ENCODE data around the gene GRB7. TPM values are rescaled to one million over a fixed set of nuclear protein-coding genes. Genes with fewer than 3 reads are reported as not detected.

The GRB7 gene
- total and polyA plus RNA-seq, 2 experiments from 2014 or later = 12.8 to 28.9 TPM

DNA sequence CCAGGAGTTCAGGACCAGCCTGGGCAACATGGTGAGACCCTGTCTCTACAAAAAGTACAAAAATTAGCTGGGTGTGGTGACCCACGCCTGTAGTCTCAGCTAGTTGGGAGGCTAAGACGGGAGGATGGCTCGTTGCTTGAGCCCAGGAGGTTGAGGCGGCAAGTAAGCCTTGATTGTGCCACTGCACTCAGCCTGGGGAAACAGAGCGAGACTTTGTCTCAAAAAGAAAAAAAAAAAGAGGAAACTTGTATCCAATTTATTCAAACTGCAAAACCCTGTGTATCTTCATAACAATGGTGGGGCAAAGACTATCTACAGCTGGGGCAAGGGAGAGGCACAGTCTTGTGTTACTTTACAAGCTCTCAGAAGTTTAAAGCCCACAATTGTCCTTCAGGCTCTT, 21.5 kb downstream of the GRB7 start:
- no peaks in the 10 kb centered on the region for H3K9me3 Mint-ChIP-seq
- H3K27ac ChIP-seq (ENCODE audit: low read depth) = no peak overlapping the region
- no peak overlapping the region for H3K27ac Mint-ChIP-seq

More for the DNA sequence above, 21.5 kb downstream of the GRB7 start:
- Histone ChIP-seq H2AFZ (peak overlapping the region; percentile 56; the same call in 1 of the 2 replicates), H3K79me2 (replicated peaks; ENCODE audit: insufficient read depth) (no peaks in the 10 kb centered on the region), H3K27me3 (ENCODE audit: insufficient read depth) (peaks cover 6% of the 10 kb centered on the region; the same call in 1 of the 2 replicates), H3K36me3 (ENCODE audit: insufficient read depth) (no peaks in the 10 kb centered on the region), H3K9me2 (ENCODE audit: insufficient read depth) (no peaks in the 10 kb centered on the region), H4K20me1 (replicated peaks; ENCODE audit: insufficient read depth) (no peaks in the 10 kb centered on the region), H3K4me2 (no peak overlapping the region), H3K4me3 (no peak overlapping the region), H3F3A (replicated peaks; ENCODE audit: low read depth) (peaks cover 8% of the 10 kb centered on the region), H3K4me1 (ENCODE audit: insufficient read depth) (peaks cover 13% of the 10 kb centered on the region; the same call in 1 of the 2 replicates)
- no peak for DNase-seq (ENCODE audit: low spot score)
- H3K4me1 Mint-ChIP-seq = peaks cover 22% of the 10 kb centered on the region
- no peaks in the 10 kb centered on the region for H3K36me3 Mint-ChIP-seq (ENCODE audit: low read depth)
- H3K4me3 Mint-ChIP-seq = no peak overlapping the region
- ATAC-seq = no peak
- TF ChIP-seq ZNF462 (CRISPR knock-in tag; IDR thresholded peaks at IDR 0.05) (no peak), ZNF331 (CRISPR knock-in tag; IDR thresholded peaks at IDR 0.05; ENCODE audit: low read depth) (no peak), STAT1 (IDR thresholded peaks at IDR 0.05; ENCODE audit: unreplicated experiment) (no peak), EZH2phosphoT487 (IDR thresholded peaks at IDR 0.05; ENCODE audit: unreplicated experiment) (no peak), NANOG (IDR thresholded peaks at IDR 0.05; ENCODE audit: borderline replicate concordance) (no peak), EZH2 (IDR thresholded peaks at IDR 0.05; ENCODE audit: low read depth, unreplicated experiment) (no peak), JUNB (IDR thresholded peaks at IDR 0.05; ENCODE audit: unreplicated experiment) (no peak), REST (IDR thresholded peaks at IDR 0.05; ENCODE audit: unreplicated experiment) (no peak), ZNF114 (CRISPR knock-in tag; IDR thresholded peaks at IDR 0.05) (no peak), CTCF (conservative IDR thresholded peaks at IDR 0.05; ENCODE audit: low read depth in 2 of 2) (no peak), CREB1 (CRISPR knock-in tag; IDR thresholded peaks at IDR 0.05; ENCODE audit: low read depth) (no peak), POLR2AphosphoS5 (IDR thresholded peaks at IDR 0.05; ENCODE audit: low read depth) (no peak)
- TF ChIP-seq, protein P1, sequence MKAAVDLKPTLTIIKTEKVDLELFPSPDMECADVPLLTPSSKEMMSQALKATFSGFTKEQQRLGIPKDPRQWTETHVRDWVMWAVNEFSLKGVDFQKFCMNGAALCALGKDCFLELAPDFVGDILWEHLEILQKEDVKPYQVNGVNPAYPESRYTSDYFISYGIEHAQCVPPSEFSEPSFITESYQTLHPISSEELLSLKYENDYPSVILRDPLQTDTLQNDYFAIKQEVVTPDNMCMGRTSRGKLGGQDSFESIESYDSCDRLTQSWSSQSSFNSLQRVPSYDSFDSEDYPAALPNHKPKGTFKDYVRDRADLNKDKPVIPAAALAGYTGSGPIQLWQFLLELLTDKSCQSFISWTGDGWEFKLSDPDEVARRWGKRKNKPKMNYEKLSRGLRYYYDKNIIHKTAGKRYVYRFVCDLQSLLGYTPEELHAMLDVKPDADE (IDR thresholded peaks at IDR 0.05) = no peak
- H3K27me3 Mint-ChIP-seq (ENCODE audit: insufficient read depth, low read depth, poor library complexity) = peaks cover 28% of the 10 kb centered on the region

All from GM23338 (cell line).